ENCODE results near the gene PHAF1. TPM values are rescaled to one million over a fixed set of nuclear protein-coding genes. Genes with fewer than 3 reads are reported as not detected.

Gene PHAF1
- total RNA-seq, 1 donor from 2014 or later = 17.1 TPM

DNA sequence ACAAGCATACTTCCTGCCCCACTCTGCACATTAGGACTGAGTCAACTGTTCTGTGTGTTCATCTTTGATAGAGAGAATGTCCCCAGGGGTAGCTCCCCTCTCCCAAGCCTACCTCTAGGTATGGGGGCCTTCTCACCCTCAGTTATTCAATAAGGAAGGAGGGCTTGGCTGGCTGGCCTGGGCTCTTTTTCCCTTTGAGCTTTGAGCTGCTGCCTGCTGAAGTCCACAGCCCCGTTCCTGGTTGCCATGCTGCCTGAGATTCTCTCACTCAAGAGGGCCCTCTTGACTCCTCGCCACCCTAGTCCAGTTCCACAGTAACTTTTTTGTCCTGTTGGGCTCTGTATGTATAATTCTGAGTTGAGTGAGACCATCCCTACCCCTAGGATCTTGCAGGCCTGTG, 36.0 kb downstream of the PHAF1 start:
- FAIRE-seq = no peak

GRCh38 chr16:67146523-67147357, 37.0 kb downstream of the PHAF1 start:
- no peak for FAIRE-seq
- DNase-seq (ENCODE audit: low spot score in 2 of 2) = peak in 1 of 2 donors; percentile 32

More for the DNA sequence above, 36.0 kb downstream of the PHAF1 start:
- no peak for DNase-seq (ENCODE audit: low spot score in 2 of 2)

GRCh38 chr16:67147437-67148140, 37.8 kb downstream of the PHAF1 start:
- DNase-seq (ENCODE audit: low spot score in 2 of 2) (peak in 1 of 2 donors; percentile 9), FAIRE-seq (no peak)

- FAIRE-seq (no peak), DNase-seq (ENCODE audit: low spot score in 2 of 2) (peak in 1 of 2 donors; percentile 9)
These were observed 38.5 kb downstream of the PHAF1 start for GRCh38 chr16:67148221-67148620.

GRCh38 chr16:67148656-67149275, 39.0 kb downstream of the PHAF1 start:
- FAIRE-seq (no peak), DNase-seq (ENCODE audit: low spot score in 2 of 2) (peak in 1 of 2 donors; percentile 15)

DNA sequence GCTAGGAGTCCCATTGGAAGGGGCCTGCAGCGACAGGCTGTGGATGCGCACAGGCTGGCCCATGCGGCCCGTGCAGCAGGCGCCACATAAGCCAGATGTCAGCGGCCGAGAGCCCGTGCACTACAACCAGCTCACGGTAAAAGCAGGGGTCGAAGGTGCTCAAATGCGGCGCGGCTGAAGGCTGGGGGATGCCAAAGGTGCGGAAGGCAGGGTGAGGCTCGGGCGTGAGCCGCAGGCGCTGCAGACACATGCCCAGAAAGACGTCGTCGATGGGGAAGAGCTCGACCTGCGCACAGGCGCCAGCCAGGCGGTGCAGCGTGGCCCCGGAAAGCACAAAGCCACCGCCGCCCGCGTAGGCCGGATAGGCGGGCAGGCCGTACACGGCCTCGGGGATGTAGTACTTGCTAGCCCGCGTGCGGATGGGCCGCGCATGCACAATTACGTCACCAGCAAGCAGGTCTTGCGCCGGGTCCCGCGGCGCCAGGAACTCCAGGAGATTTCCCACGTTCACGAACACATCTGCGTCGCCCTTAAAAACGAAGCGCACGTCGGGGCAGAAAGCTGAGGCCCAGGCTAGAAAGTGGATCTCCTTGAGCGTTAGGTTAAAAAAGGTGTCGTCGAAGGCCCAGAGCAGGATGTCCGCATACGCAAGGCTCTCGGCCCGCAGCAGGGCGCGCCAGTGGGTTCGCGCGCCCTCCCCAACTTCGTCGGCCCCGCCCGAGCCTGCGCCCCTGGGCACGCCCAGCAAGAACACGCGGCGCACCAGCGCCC, 39.7 kb downstream of the PHAF1 start:
- DNase-seq (ENCODE audit: low spot score in 2 of 2) = peak in 1 of 2 donors; percentile 30
- FAIRE-seq = no peak

DNA sequence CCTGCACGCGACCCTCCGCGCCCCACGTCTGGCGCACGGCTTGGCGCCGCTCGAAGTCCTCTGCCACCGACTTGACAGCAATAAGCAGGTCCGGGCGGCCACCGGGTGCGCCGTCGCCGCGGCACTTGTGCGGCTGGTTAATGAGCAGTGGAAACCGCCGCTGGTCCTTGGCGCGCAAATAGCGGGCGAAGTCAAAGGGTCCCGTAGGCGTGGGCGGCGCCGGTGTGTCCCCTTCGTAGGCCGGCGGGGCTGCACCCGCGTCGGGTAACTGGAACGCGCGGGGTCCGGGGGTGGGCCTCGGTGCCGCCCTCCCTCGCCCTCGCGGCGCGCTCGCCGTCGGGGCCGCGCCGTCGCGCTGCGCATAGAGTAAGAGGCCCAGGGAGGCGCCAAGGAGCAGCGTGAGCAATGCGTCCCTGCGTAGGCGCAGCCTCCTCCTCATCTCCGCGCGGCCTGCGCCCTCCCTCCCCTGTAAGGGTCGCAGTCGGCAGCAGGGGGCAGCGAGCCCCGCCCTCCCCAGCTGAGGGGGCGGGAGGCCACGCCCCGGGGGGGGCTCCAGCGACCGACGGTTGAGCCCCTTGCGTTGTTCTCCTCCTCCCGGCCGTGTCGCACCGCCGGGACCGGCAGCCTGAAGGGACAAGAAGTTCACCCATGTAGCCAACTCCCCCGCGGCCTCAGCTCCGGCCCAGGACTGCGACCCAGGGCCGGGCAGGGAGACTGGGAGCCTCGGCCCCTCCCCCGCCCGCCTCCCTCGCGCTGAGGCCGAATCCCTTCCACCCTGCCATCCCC, 40.5 kb downstream of the PHAF1 start:
- peak; percentile 69 to 74 for DNase-seq (ENCODE audit: low spot score in 2 of 2)

GRCh38 chr16:67150833-67151396, 41.2 kb downstream of the PHAF1 start, which contains the start of gene B3GNT9:
Gene B3GNT9 (minus strand): TSS chr16:67150998. CDS start chr16:67150485, 513 bp downstream.
- no peak for FAIRE-seq
- peak; percentile 77 to 87 for DNase-seq (ENCODE audit: low spot score in 2 of 2)

More for the DNA sequence above, 40.5 kb downstream of the PHAF1 start:
- no peak for FAIRE-seq

- DNase-seq (ENCODE audit: low spot score in 2 of 2) (peak in 1 of 2 donors; percentile 38), FAIRE-seq (no peak)
These were observed 41.8 kb downstream of the PHAF1 start for GRCh38 chr16:67151431-67152097.

DNA sequence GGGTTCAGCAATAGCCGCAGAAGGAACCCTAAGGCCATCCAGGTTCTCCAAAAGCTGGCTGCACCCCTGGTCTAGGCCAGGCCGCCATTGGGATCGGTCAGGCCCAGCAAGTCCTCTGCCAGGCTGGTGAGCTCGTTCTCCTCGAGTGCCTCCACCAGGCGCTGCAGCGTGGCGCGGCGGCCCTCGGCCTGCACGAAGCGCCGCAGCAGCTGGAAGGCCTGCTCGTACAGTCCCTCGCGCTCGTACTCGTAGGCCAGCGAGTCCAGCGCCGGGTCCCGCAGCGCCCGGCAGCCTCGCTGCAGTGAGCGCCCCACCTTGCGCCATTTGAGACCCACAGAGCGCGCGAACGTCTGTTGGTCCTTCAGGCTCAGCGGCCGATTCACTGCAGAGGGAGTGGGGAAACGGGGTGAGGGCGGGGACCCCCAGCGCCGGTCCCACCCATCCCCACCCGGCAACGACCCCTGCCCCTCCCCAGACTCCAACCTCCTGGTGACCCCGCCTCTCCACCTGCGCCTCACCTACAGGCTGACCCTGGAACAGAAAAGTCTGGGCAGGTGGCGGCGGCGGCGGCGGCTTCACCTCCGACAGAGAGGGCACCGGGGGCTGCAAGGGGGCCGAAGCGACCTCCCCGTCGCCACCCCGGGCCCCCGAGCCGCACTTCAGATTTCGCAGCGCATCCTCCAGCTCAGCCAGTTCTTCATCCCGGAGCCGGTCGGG, 45.0 kb downstream of the PHAF1 start:
- peak in 1 of 2 donors; percentile 42 for DNase-seq (ENCODE audit: low spot score in 2 of 2)
- no peak for FAIRE-seq

DNA sequence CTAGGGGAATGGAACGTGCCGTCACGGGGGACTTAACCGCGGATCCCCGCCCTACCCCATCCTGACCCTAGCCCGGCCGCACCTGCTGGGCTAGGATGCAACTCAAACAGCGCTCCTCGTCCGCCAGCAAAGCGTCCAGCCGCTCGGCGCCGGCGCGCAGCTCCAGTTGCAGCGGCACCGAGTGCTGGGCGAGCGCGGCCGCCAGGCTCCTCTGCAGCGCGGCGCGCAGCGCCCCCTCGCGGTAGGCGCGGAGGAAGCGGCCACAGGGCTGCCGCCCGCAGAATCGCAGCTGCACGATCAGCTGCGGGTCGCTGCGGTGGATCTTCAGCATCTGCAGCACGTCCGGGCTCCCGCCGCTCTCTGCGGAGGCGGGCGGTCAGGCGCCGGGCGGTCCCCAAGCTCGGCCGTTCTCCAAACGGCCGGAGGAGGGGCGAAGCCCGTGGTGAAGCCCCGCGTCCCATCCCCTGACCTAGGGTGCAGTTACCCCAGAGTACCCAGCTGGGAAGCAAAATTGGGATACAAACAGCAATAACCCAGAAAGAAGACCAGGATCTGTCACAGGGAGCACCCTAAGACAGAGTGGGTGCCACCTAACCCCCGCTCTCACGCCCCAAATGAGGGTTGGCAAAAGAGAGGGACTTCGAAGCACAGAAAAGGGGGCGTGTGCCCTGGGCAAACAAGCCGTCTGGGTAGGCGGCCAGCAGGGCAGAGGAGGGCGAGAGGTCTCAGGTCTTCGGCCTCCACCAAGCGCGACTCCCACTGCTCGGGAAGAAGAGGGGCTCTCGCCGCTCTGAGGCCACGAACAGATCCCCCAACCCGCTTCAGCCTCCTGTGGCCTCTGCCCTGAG, 45.8 kb downstream of the PHAF1 start:
- DNase-seq (ENCODE audit: low spot score in 2 of 2) (peak; percentile 94 to 96), FAIRE-seq (no peak)

- no peak for FAIRE-seq
- peak in 1 of 2 donors; percentile 35 for DNase-seq (ENCODE audit: low spot score in 2 of 2)
These were observed 46.6 kb downstream of the PHAF1 start for GRCh38 chr16:67156143-67156844.

DNA sequence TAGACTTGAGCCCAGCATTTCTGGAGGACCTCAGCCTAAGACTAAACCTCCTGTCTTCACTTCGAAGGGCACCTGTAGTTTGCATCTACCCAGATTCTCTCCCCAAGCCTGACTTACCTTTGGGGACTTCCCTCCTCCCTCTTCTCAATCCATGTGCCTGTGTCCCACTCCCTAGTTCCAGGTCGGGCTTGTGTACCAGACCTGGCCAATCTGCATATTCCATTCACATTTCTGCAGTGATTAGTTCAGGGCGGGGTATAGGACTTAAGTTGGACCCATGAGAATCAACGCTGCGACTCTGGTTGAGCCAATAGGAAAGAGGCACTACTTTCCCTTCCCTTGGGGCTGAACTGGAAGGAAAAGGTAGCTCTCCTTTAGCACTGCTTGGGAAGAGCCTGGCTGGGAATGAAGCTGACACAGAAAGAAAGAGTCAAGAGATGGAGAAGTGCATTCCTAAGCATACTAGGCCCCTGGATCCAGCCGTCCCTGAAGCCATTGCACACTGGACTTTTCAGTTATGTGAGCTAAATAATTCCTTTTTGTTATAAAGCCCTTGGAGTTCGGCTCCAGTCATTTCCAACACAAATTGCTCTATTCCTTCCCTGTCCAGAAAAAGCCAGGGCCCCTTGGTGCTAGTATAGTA, 47.5 kb downstream of the PHAF1 start:
- no peak for DNase-seq (ENCODE audit: low spot score in 2 of 2)
- FAIRE-seq = no peak

GRCh38 chr16:67157892-67158635, 48.3 kb downstream of the PHAF1 start:
- no peak for FAIRE-seq
- peak in 1 of 2 donors; percentile 12 for DNase-seq (ENCODE audit: low spot score in 2 of 2)
